Lower leg skin (tissue), 3 donors: ENCODE measurements around the gene NOL4.
"Not testable (repeated sequence)": the region's sequence is repeated elsewhere in the genome, so short reads cannot be mapped to it uniquely, and the experiment has no call there.

Source experiments
- CTCF ChIP-seq, 3 donors: fragments of 450-650 bp; IDR thresholded peaks; one replicate each; pipeline ENCODE4 v1.5.1; 2016; ENCODE audit warnings: antibody characterized with exemption in 3 of 3, mild to moderate bottlenecking in 3 of 3, moderate library complexity in 2 of 3
- POLR2A ChIP-seq, 2 donors: fragments of 450-650 bp; IDR thresholded peaks; one replicate each; pipeline ENCODE4 v1.6.1; 2016 to 2017; ENCODE audit warnings: antibody characterized with exemption in 2 of 2, mild to moderate bottlenecking in 1 of 2, moderate library complexity in 1 of 2

DNA sequence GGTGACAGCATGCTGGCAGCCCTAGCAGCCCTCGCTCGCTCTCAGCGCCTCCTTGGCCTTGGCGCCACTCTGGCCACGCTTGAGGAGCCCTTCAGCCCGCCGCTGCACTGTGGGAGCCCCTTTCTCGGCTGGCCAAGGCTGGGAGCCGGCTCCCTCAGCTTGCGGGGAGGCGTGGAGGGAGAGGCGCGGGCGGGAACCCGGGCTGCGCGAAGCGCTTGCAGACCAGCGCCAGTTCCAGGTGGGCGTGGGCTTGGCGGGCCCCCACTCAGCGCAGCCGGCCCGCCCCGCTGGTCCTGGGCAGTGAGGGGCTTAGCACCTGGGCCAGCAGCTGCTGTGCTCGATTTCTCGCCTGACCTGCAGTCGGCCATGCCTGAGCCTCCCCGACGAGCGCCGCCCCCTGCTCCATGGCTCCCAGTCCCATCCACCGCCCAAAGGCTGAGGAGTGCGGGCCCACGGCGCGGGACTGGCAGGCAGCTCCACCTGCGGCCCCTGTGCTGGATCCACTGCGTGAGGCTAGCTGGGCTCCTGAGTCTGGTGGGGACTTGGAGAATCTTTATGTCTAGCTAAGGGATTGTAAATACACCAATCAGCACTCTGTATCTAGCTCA is 9.2 kb upstream of the NOL4 start:
- TF ChIP-seq POLR2A, CTCF (IDR thresholded peaks at IDR 0.05): not testable (repeated sequence)
